ENCODE measurements around the gene L2HGDH. TPM values are rescaled to one million over a fixed set of nuclear protein-coding genes. Genes with fewer than 3 reads are reported as not detected.

L2HGDH gene
- total and polyA plus RNA-seq, 9 of the 15 experiments (the other 6 are each of a cell fraction or from before 2014, with no cell fraction given): 1.7 to 16.1 (median 10.5) TPM

- POLR2A ChIA-PET: no interaction called here
- no peak for FAIRE-seq
- Histone ChIP-seq H3K9me1 (ENCODE audit: control insufficient read depth, insufficient read depth, low read length) (no peaks in the 10 kb centered on the region), H3K9me3 (replicated peaks; ENCODE audit: control insufficient read depth, insufficient read depth, low read depth, low read length) (no peaks in the 10 kb centered on the region), H3K9ac (ENCODE audit: insufficient read depth in 1 of 2, low read depth in 2 of 2, low read length in 2 of 2) (no peak overlapping the region), H3K27ac (ENCODE audit: extremely low read depth, low read depth, low read length) (no peak overlapping the region), H3K4me1 (replicated peaks in 1 of 2; ENCODE audit: control insufficient read depth in 2 of 2, insufficient read depth in 2 of 2, low read length in 2 of 2) (no peaks in the 10 kb centered on the region; a peak in 3 of 5 replicates), H3K27me3 (ENCODE audit: control insufficient read depth in 2 of 2, insufficient read depth in 2 of 2, low read length in 2 of 2) (no peaks in the 10 kb centered on the region), H2AFZ (ENCODE audit: low read depth, low read length) (no peak overlapping the region), H3K36me3 (ENCODE audit: control insufficient read depth, insufficient read depth, low read length) (no peaks in the 10 kb centered on the region), H4K20me1 (replicated peaks; ENCODE audit: control insufficient read depth, insufficient read depth, low read length) (no peaks in the 10 kb centered on the region), H3K4me3 (no peak overlapping the region), H3K79me2 (ENCODE audit: control insufficient read depth, insufficient read depth, low read length) (no peaks in the 10 kb centered on the region), H3K4me2 (ENCODE audit: insufficient read depth, low read length) (no peak overlapping the region)
- DNase-seq (ENCODE audit: extremely low read depth in 1 of 4, low spot score in 3 of 4): peak; percentile 10 to 53 (median 36)
- 0% methylated on average over 2 of the region's 2 CpGs for WGBS (ENCODE audit: insufficient coverage, low coverage, missing lambda C conversion rate)
- peak; percentile 82 for ATAC-seq
- BruUV-seq (replicated peaks): no TSS peak
- intact Hi-C loops (cut with micrococcal nuclease): no loop called here
- CTCF ChIA-PET (ENCODE audit: low intra/inter-chr PET ratio): no interaction called here
- in situ Hi-C loops (cut with MboI): no loop called here
- TF ChIP-seq KAT8 (IDR thresholded peaks at IDR 0.05; ENCODE audit: low read depth) (no peak), TEAD4 (IDR thresholded peaks at IDR 0.05; ENCODE audit: low read length) (peak; percentile 24; the same call in 1 of the 2 replicates), TEAD4 (CRISPR knock-in tag; IDR thresholded peaks at IDR 0.05; ENCODE audit: borderline replicate concordance) (no peak), CSDE1 (IDR thresholded peaks at IDR 0.05) (no peak), ZBTB12 (CRISPR knock-in tag; IDR thresholded peaks at IDR 0.05) (0 out of 2 replicates have a peak, but pooled peaks have one; percentile 14), RCOR1 (IDR thresholded peaks at IDR 0.05; ENCODE audit: borderline replicate concordance in 1 of 2, low read depth in 2 of 2, low read length in 2 of 2) (peak in 1 of 2 experiments; percentile 50; a peak in 1 of 4 replicates), SMARCE1 (IDR thresholded peaks at IDR 0.05) (peak; percentile 23; the same call in 1 of the 2 replicates), CBFA2T3 (IDR thresholded peaks at IDR 0.05) (peak; percentile 28; the same call in 1 of the 2 replicates), SOX6 (IDR thresholded peaks at IDR 0.05) (no peak), SMARCC2 (IDR thresholded peaks at IDR 0.05; ENCODE audit: low read depth) (no peak), ZNF41 (CRISPR knock-in tag; conservative IDR thresholded peaks at IDR 0.05) (peak; percentile 96), VEZF1 (CRISPR knock-in tag; IDR thresholded peaks at IDR 0.05) (peak; percentile 55; the same call in 1 of the 2 replicates), MAFG (tag; conservative IDR thresholded peaks at IDR 0.05) (peak; percentile 39), MTA2 (IDR thresholded peaks at IDR 0.05; ENCODE audit: low read depth) (0 out of 2 replicates have a peak, but pooled peaks have one; percentile 25), C11orf30 (IDR thresholded peaks at IDR 0.05; ENCODE audit: low read depth) (peak; percentile 63)
These were observed 54.3 kb downstream of the L2HGDH start for GRCh38 chr14:50257732-50258131.
